BJ (cell line): ENCODE measurements around the gene PLA2G4E. TPM values are rescaled to one million over a fixed set of nuclear protein-coding genes. Genes with fewer than 3 reads are reported as not detected.

ENCODE experiments used
- CTCF ChIA-PET: fragments of 350-600 bp; formaldehyde crosslinking; extraction: SDS; loops from one replicate; lab custom pipeline; 2021; ENCODE audit warnings: antibody characterized with exemption, inconsistent platforms; lab: Yijun Ruan, JAX
- POLR2A ChIA-PET: fragments of 300-600 bp; sonication (Branson Sonifier 250); formaldehyde crosslinking; extraction: SDS; loops from one replicate; lab custom pipeline; 2021; ENCODE audit warnings: antibody characterized with exemption; lab: Charles Lee
- DNase-seq: peaks from one replicate; pipeline ENCODE4 v3.0.0-alpha.2; 2011; ENCODE audit warnings: low read depth
- H3K27me3 ChIP-seq: 2 replicates; pipeline ENCODE4 v1.6.0; 2011; ENCODE audit warnings: low read length; ENCODE audit not compliant: control insufficient read depth, insufficient read depth
- H3K36me3 ChIP-seq: 2 replicates; pipeline ENCODE4 v1.5.1; 2011; ENCODE audit warnings: low read length; ENCODE audit not compliant: control insufficient read depth, insufficient read depth
- H3K4me3 ChIP-seq: 2 replicates; pipeline ENCODE4 v1.5.1; 2011; ENCODE audit warnings: low read depth, mild to moderate bottlenecking, control low read depth, low read length
- CTCF ChIP-seq: IDR thresholded peaks from 2 replicates; pipeline ENCODE4 v1.5.1; 2011; ENCODE audit warnings: low read depth, mild to moderate bottlenecking, control low read depth, inconsistent platforms, low read length, moderate library complexity; ENCODE audit not compliant: insufficient read depth
- polyA plus RNA-seq: library from polyadenylated mRNA; depleted of rRNA; stranded (reverse); fragments of >200 nt; gene quantifications from 2 replicates; pipeline ENCODE4 v1.2.3, GENCODE V29; 2011; rRNA removed

PLA2G4E gene
- polyA plus RNA-seq, 1 experiment = not detected

- Histone ChIP-seq H3K4me3 (no peak overlapping the region), H3K36me3 (no peaks in the 10 kb centered on the region; the same call in 1 of the 2 replicates), H3K27me3 (no peaks in the 10 kb centered on the region)
- DNase-seq = no peak
- ChIA-PET CTCF (interaction anchor here (1.3 kb wide), 1 partner anchor 10 kb away, joined by 6 read pairs; no protein-coding TSS in a partner anchor), POLR2A (no interaction called here)
- TF ChIP-seq CTCF = no peak
These were observed 86.0 kb downstream of the PLA2G4E start for GRCh38 chr15:41934843-41935242.

- no peaks in the 10 kb centered on the region; the same call in 1 of the 2 replicates for H3K36me3 ChIP-seq
- TF ChIP-seq CTCF = no peak
- ChIA-PET CTCF (no interaction called here), POLR2A (no interaction called here)
- H3K4me3 ChIP-seq = no peak overlapping the region
- H3K27me3 ChIP-seq = no peaks in the 10 kb centered on the region
- DNase-seq = no peak
These were observed 87.1 kb downstream of the PLA2G4E start for GRCh38 chr15:41933771-41934170.

GRCh38 chr15:41933326-41933725 lies 87.5 kb downstream of the PLA2G4E start:
- Histone ChIP-seq H3K36me3 (no peaks in the 10 kb centered on the region; the same call in 1 of the 2 replicates), H3K4me3 (no peak overlapping the region), H3K27me3 (no peaks in the 10 kb centered on the region)
- no peak for TF ChIP-seq CTCF
- CTCF ChIA-PET = no interaction called here
- POLR2A ChIA-PET = no interaction called here
- no peak for DNase-seq

GRCh38 chr15:41932511-41933289 lies 88.1 kb downstream of the PLA2G4E start:
- CTCF ChIA-PET = no interaction called here
- Histone ChIP-seq H3K4me3 (no peak overlapping the region), H3K27me3 (no peaks in the 10 kb centered on the region), H3K36me3 (no peaks in the 10 kb centered on the region; the same call in 1 of the 2 replicates)
- DNase-seq = no peak
- POLR2A ChIA-PET = no interaction called here
- TF ChIP-seq CTCF = no peak

GRCh38 chr15:41932101-41932500 lies 88.7 kb downstream of the PLA2G4E start:
- Histone ChIP-seq H3K27me3 (no peaks in the 10 kb centered on the region), H3K36me3 (no peaks in the 10 kb centered on the region; the same call in 1 of the 2 replicates), H3K4me3 (no peak overlapping the region)
- POLR2A ChIA-PET = no interaction called here
- no peak for TF ChIP-seq CTCF
- no peak for DNase-seq
- CTCF ChIA-PET = no interaction called here

Other genes starting within 250 kb of the PLA2G4E start
- 4.8 and 8.3 TPM in 2 replicates for gene MAPKBP1, start 246.6 kb downstream of the PLA2G4E start, polyA plus RNA-seq
- gene JMJD7, start 192.9 kb downstream of the PLA2G4E start, polyA plus RNA-seq = 2.8 and 3.4 TPM in 2 replicates
- 2.1 and 2.4 TPM in 2 replicates for gene PLA2G4B, start 182.2 kb downstream of the PLA2G4E start, polyA plus RNA-seq
- gene SPTBN5, start 127.0 kb downstream of the PLA2G4E start, polyA plus RNA-seq = 0.04 and 0.05 TPM in 2 replicates
- 14.9 and 17.0 TPM in 2 replicates for gene EHD4, start 48.5 kb downstream of the PLA2G4E start, polyA plus RNA-seq
- gene PLA2G4D, start 73.5 kb upstream of the PLA2G4E start, polyA plus RNA-seq = not detected in 2 replicates
- gene PLA2G4F, start 135.6 kb upstream of the PLA2G4E start, polyA plus RNA-seq = not detected in 2 replicates
- gene VPS39, start 187.3 kb upstream of the PLA2G4E start, polyA plus RNA-seq = 54.7 and 79.5 TPM in 2 replicates